Measurements from ENCODE around the gene VSIR. TPM values are rescaled to one million over a fixed set of nuclear protein-coding genes. Genes with fewer than 3 reads are reported as not detected.
A peak's percentile ranks its signal among the peaks of the same experiment; 100 is the strongest.

Gene VSIR
- total RNA-seq, 4 donors from 2014 or later: 34.7 to 83.6 (median 61.6) TPM

- no peak for ATAC-seq
- peak overlapping the region; percentile 60 to 92 (median 90) for H3K27ac ChIP-seq
- WGBS, 2 donors (ENCODE audit: low coverage in 1 of 2): 94% methylated on average over 2 of the region's 2 CpGs; no CpG with 5 or more reads in 1 of the 2 donors
- TF ChIP-seq CTCF (IDR thresholded peaks at IDR 0.05) (no peak), POLR2A (IDR thresholded peaks at IDR 0.05) (no peak), EP300 (IDR thresholded peaks at IDR 0.05) (no peak), POLR2AphosphoS5 (IDR thresholded peaks at IDR 0.05) (no peak)
- no peaks in the 10 kb centered on the region for H3K9me3 ChIP-seq
- H3K36me3 ChIP-seq: no peaks in the 10 kb centered on the region
- peaks cover 3 to 60% (median 48%) of the 10 kb centered on the region in 3 donors for H3K4me1 ChIP-seq
- no peak overlapping the region for H3K4me3 ChIP-seq
- no peaks in the 10 kb centered on the region for H3K27me3 ChIP-seq
Measured at GRCh38 chr10:71712170-71712569, 61.1 kb downstream of the VSIR start.

- WGBS, 2 donors (ENCODE audit: low coverage in 1 of 2): 76% methylated on average over 4 of the region's 6 CpGs; no CpG with 5 or more reads in 1 of the 2 donors
- no peaks in the 10 kb centered on the region for H3K36me3 ChIP-seq
- H3K4me3 ChIP-seq: no peak overlapping the region
- ATAC-seq: no peak
- no peak for TF ChIP-seq POLR2AphosphoS5 (IDR thresholded peaks at IDR 0.05)
- TF ChIP-seq POLR2A (IDR thresholded peaks at IDR 0.05): no peak
- no peak for TF ChIP-seq CTCF (IDR thresholded peaks at IDR 0.05)
- no peak for TF ChIP-seq EP300 (IDR thresholded peaks at IDR 0.05)
- H3K4me1 ChIP-seq: peaks cover 3 to 50% (median 37%) of the 10 kb centered on the region in 3 donors
- no peaks in the 10 kb centered on the region for H3K9me3 ChIP-seq
- peak overlapping the region in 3 of 4 donors; percentile 88 to 92 (median 91) for H3K27ac ChIP-seq
- no peaks in the 10 kb centered on the region for H3K27me3 ChIP-seq
Measured at GRCh38 chr10:71711052-71711623, 62.2 kb downstream of the VSIR start.

- H3K27ac ChIP-seq: peak overlapping the region in 2 of 4 donors; percentile 17 to 91
- no peaks in the 10 kb centered on the region for H3K27me3 ChIP-seq
- TF ChIP-seq POLR2A (IDR thresholded peaks at IDR 0.05): no peak
- TF ChIP-seq POLR2AphosphoS5 (IDR thresholded peaks at IDR 0.05): no peak
- no peak for TF ChIP-seq EP300 (IDR thresholded peaks at IDR 0.05)
- TF ChIP-seq CTCF (IDR thresholded peaks at IDR 0.05): no peak
- no peaks in the 10 kb centered on the region for H3K36me3 ChIP-seq
- H3K4me1 ChIP-seq: peaks cover 3 to 47% (median 31%) of the 10 kb centered on the region in 3 donors
- no peak overlapping the region for H3K4me3 ChIP-seq
- WGBS, 2 donors (ENCODE audit: low coverage in 1 of 2): 100% methylated on average over 2 of the region's 2 CpGs; no CpG with 5 or more reads in 1 of the 2 donors
- no peaks in the 10 kb centered on the region for H3K9me3 ChIP-seq
- ATAC-seq: no peak
Measured at GRCh38 chr10:71710519-71710918, 62.8 kb downstream of the VSIR start.

GRCh38 chr10:71708897-71709882, 64.1 kb downstream of the VSIR start:
- H3K4me1 ChIP-seq: peaks cover 3 to 37% (median 18%) of the 10 kb centered on the region in 3 donors
- H3K4me3 ChIP-seq: no peak overlapping the region
- 74 to 79% methylated on average over 4 to 22 of the region's 28 CpGs for WGBS, 2 donors (ENCODE audit: low coverage in 1 of 2)
- H3K9me3 ChIP-seq: no peaks in the 10 kb centered on the region
- H3K27ac ChIP-seq: no peak overlapping the region
- ATAC-seq: no peak
- no peaks in the 10 kb centered on the region for H3K36me3 ChIP-seq
- TF ChIP-seq POLR2AphosphoS5 (IDR thresholded peaks at IDR 0.05) (no peak), CTCF (IDR thresholded peaks at IDR 0.05) (no peak), POLR2A (IDR thresholded peaks at IDR 0.05) (no peak), EP300 (IDR thresholded peaks at IDR 0.05) (no peak)
- H3K27me3 ChIP-seq: no peaks in the 10 kb centered on the region
